Activated CD8-positive, alpha-beta T cell treated with anti-CD3 and anti-CD28 coated beads, Interleukin-2, amount 10 ng/mL, durations not matched to agents 7 days and 5 days (primary cell): Measurements from ENCODE around the gene CFAP221. TPM values are rescaled to one million over a fixed set of nuclear protein-coding genes. Genes with fewer than 3 reads are reported as not detected.
"Not testable (repeated sequence)": the region's sequence is repeated elsewhere in the genome, so short reads cannot be mapped to it uniquely, and the experiment has no call there.

Experiments
- ATAC-seq: fragments of 150-1000 bp; cut with Tn5 transposase; one replicate; pipeline ENCODE4 v1.10.0; 2021; ENCODE audit warnings: moderate library complexity
- CTCF ChIA-PET: fragments of 350-600 bp; sonication (Branson Sonifier 250); formaldehyde crosslinking; loops from one replicate; lab custom pipeline; 2021; ENCODE audit warnings: antibody characterized with exemption; lab: Charles Lee
- POLR2A ChIA-PET: fragments of 350-600 bp; sonication (Branson Sonifier 250); formaldehyde crosslinking; loops from one replicate; lab custom pipeline; 2021; ENCODE audit warnings: antibody characterized with exemption; lab: Charles Lee
- DNase-seq: peaks from one replicate; pipeline ENCODE4 v3.0.0-alpha.2; 2020
- H3K27ac Mint-ChIP-seq: one replicate; pipeline ENCODE4 v1.8.0; 2021; ENCODE audit warnings: mild to moderate bottlenecking, mixed read lengths
- H3K27me3 Mint-ChIP-seq: one replicate; pipeline ENCODE4 v1.8.0; 2021; ENCODE audit warnings: low read depth, mixed read lengths
- H3K36me3 Mint-ChIP-seq: one replicate; pipeline ENCODE4 v1.8.0; 2021; ENCODE audit warnings: low read depth, mixed read lengths
- H3K4me1 Mint-ChIP-seq: one replicate; pipeline ENCODE4 v1.8.0; 2021; ENCODE audit warnings: low read depth, mixed read lengths
- H3K4me3 Mint-ChIP-seq: one replicate; pipeline ENCODE4 v1.8.0; 2021; ENCODE audit warnings: mild to moderate bottlenecking, mixed read lengths
- H3K9me3 Mint-ChIP-seq: one replicate; pipeline ENCODE4 v1.8.0; 2022; ENCODE audit warnings: mixed read lengths; ENCODE audit not compliant: insufficient read depth
- total RNA-seq, 2 experiments: library from RNA; stranded (reverse); gene quantifications; one replicate each; pipeline ENCODE4 v1.2.3, GENCODE V29; 2021

CFAP221 gene
- total RNA-seq, 2 experiments from 2014 or later: not detected

DNA sequence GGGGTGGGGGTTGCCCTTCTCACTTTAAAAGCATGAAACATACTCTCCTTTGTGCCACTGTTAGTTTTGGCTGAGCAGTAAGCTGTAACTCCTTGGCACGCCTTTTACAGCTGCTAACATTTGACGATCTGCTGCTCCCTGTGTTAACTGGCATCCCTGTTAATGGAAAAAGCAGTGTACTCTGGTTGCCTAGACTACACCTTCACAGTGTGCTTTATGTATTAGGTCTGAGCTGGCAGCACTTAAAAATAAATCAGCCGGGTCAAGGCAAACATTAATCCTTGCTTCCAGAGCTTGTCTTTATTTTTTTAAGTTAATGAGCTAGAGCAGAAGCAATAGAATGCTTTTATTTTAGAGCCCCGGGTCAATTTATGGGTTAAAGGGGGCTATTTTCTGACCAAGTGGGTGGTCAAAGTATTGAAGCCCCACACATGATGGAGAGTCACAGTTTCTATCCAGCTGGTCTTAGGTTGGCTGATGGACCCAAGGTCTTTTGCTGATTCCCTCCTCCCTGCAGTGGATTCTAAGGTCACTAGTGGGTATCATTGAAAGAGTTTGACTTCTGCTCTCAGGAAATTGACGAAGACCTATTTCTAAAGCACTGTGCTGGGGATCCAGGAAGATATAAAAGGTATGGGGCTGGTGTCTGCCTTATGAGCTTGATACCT lies 54.5 kb downstream of the CFAP221 start:
- no peaks in the 10 kb centered on the region for H3K4me1 Mint-ChIP-seq
- POLR2A ChIA-PET: no interaction called here
- no peak overlapping the region for H3K4me3 Mint-ChIP-seq
- no peaks in the 10 kb centered on the region for H3K27me3 Mint-ChIP-seq
- no peak for DNase-seq
- ATAC-seq: no peak
- H3K36me3 Mint-ChIP-seq: no peaks in the 10 kb centered on the region
- H3K9me3 Mint-ChIP-seq: no peaks in the 10 kb centered on the region
- CTCF ChIA-PET: no interaction called here
- H3K27ac Mint-ChIP-seq: no peak overlapping the region

- Mint-ChIP-seq H3K27me3 (no peaks in the 10 kb centered on the region), H3K4me1 (no peaks in the 10 kb centered on the region), H3K27ac (no peak overlapping the region), H3K9me3 (no peaks in the 10 kb centered on the region), H3K36me3 (no peaks in the 10 kb centered on the region), H3K4me3 (no peak overlapping the region)
- no peak for ATAC-seq
- POLR2A ChIA-PET: no interaction called here
- CTCF ChIA-PET: no interaction called here
- no peak for DNase-seq
These were observed 55.1 kb downstream of the CFAP221 start for GRCh38 chr2:119599384-119599783.

DNA sequence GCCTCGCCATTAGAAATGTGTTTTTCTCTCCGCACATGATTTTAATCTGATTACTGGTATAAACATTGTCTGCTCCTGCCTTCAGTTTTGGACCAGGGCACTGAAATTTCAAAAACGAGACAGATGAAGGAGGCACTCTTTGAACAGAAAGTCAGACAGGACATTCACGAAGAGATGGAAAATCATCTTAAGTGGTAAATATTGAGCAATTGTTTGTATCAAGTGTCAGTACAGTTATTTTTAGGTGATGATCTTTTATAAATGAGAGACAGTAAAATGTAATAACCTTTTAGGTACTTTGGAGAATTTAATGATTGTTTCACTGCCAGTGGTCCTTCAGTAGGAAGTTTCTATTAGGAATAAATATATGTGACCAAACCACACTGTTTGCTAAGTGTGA lies 60.8 kb downstream of the CFAP221 start:
- no peak overlapping the region for H3K27ac Mint-ChIP-seq
- POLR2A ChIA-PET: no interaction called here
- CTCF ChIA-PET: no interaction called here
- no peaks in the 10 kb centered on the region for H3K4me1 Mint-ChIP-seq
- H3K4me3 Mint-ChIP-seq: no peak overlapping the region
- H3K9me3 Mint-ChIP-seq: no peaks in the 10 kb centered on the region
- DNase-seq (no peak), ATAC-seq (no peak)
- peaks cover 10% of the 10 kb centered on the region for H3K27me3 Mint-ChIP-seq
- no peaks in the 10 kb centered on the region for H3K36me3 Mint-ChIP-seq

DNA sequence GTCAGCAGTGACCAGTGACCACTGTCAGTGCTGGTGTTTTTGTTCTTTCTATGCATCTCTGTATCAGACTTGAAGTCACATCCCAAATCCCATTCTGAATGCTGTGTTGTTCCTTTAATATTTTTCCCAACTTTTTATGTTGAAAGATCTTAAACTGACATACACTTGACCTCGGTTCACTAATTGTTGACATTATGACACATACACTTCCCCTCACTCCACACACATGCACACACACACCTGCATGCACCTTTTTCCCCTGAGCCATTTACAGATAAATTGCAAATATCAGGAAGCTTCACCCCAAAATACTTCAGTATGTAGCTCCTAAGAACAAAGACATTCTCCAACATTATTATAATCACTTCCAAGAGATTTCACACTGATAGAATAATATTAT lies 62.4 kb downstream of the CFAP221 start:
- no peak overlapping the region for H3K4me3 Mint-ChIP-seq
- H3K9me3 Mint-ChIP-seq: no peaks in the 10 kb centered on the region
- CTCF ChIA-PET: no interaction called here
- ATAC-seq (no peak), DNase-seq (no peak)
- no peak overlapping the region for H3K27ac Mint-ChIP-seq
- POLR2A ChIA-PET: interaction anchor here (0.6 kb wide), 1 partner anchor 348 kb away, joined by 3 read pairs; no protein-coding TSS in a partner anchor
- H3K27me3 Mint-ChIP-seq: peaks cover 10% of the 10 kb centered on the region
- no peaks in the 10 kb centered on the region for H3K36me3 Mint-ChIP-seq
- H3K4me1 Mint-ChIP-seq: no peaks in the 10 kb centered on the region

DNA sequence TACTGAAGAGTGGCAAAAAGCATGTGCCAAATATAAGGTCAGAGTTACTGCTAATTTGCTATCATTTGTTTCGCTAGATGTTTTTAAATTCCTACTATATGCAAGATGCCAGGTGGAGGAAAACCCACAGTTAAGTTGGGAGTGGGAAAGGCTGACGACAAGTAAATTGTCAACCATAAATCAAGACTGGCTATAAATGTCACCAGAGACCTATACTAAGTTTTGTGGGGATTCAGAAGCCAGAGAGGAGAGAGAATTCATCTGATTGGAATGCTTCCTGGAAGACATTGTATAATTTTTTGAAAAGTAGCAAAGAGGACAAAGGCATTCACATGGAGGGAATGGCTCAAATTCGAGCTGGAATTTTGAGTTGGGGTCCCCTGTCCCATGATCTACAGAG lies 64.3 kb downstream of the CFAP221 start:
- POLR2A ChIA-PET: no interaction called here
- peaks cover 10% of the 10 kb centered on the region for H3K27me3 Mint-ChIP-seq

GRCh38 chr2:119609337-119609736 lies 65.1 kb downstream of the CFAP221 start:
- CTCF ChIA-PET: no interaction called here
- no peaks in the 10 kb centered on the region for H3K4me1 Mint-ChIP-seq
- H3K27me3 Mint-ChIP-seq: peaks cover 10% of the 10 kb centered on the region
- ATAC-seq: no peak
- no peak for DNase-seq
- no peak overlapping the region for H3K27ac Mint-ChIP-seq
- POLR2A ChIA-PET: no interaction called here
- peaks cover 7% of the 10 kb centered on the region for H3K9me3 Mint-ChIP-seq
- H3K4me3 Mint-ChIP-seq: no peak overlapping the region
- H3K36me3 Mint-ChIP-seq: peaks cover 3% of the 10 kb centered on the region

More for the DNA sequence above, 64.3 kb downstream of the CFAP221 start:
- DNase-seq: no peak
- Mint-ChIP-seq H3K27ac (no peak overlapping the region), H3K4me3 (no peak overlapping the region), H3K36me3 (no peaks in the 10 kb centered on the region), H3K4me1 (no peaks in the 10 kb centered on the region), H3K9me3 (no peaks in the 10 kb centered on the region)
- ATAC-seq: no peak
- CTCF ChIA-PET: no interaction called here

DNA sequence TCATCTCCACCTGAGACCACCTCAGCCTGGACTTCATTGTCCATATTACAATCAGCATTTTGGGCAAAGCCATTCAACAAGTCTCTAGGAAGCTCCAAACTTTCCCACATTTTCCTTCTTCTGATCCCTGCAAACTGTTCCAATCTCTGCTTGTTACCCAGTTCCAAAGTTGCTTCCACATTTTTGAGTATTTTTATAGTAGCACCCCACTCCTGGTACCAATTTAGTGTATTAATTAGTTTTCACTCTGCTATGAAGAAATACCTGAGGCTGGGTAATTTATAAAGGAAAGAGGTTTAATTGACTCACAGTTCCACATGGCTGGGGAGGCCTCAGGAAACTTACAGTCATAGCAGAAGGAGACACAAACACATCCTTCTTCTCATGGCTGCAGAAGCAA lies 69.9 kb downstream of the CFAP221 start:
- H3K27ac Mint-ChIP-seq, H3K4me3 Mint-ChIP-seq, ATAC-seq, POLR2A ChIA-PET, DNase-seq, H3K36me3 Mint-ChIP-seq, H3K4me1 Mint-ChIP-seq, H3K27me3 Mint-ChIP-seq: not testable (repeated sequence)
- H3K9me3 Mint-ChIP-seq: peaks cover 21% of the 10 kb centered on the region
- CTCF ChIA-PET: interaction anchor here (0.7 kb wide), 1 partner anchor 26 kb away, joined by 3 read pairs; no protein-coding TSS in a partner anchor

GRCh38 chr2:119616421-119616820 lies 72.2 kb downstream of the CFAP221 start:
- ATAC-seq: no peak
- POLR2A ChIA-PET: no interaction called here
- CTCF ChIA-PET: no interaction called here
- Mint-ChIP-seq H3K4me1 (no peaks in the 10 kb centered on the region), H3K27me3 (peaks cover 4% of the 10 kb centered on the region), H3K27ac (no peak overlapping the region), H3K9me3 (peaks cover 21% of the 10 kb centered on the region), H3K36me3 (peaks cover 3% of the 10 kb centered on the region), H3K4me3 (no peak overlapping the region)
- DNase-seq: no peak

- Mint-ChIP-seq H3K27me3 (peaks cover 6% of the 10 kb centered on the region), H3K9me3 (peaks cover 21% of the 10 kb centered on the region), H3K4me1 (no peaks in the 10 kb centered on the region), H3K4me3 (no peak overlapping the region), H3K36me3 (peaks cover 3% of the 10 kb centered on the region), H3K27ac (no peak overlapping the region)
- POLR2A ChIA-PET: no interaction called here
- ATAC-seq: no peak
- no peak for DNase-seq
- CTCF ChIA-PET: no interaction called here
These were observed 73.2 kb downstream of the CFAP221 start for GRCh38 chr2:119617455-119617854.

- H3K27ac Mint-ChIP-seq, H3K4me3 Mint-ChIP-seq, CTCF ChIA-PET, H3K4me1 Mint-ChIP-seq, H3K36me3 Mint-ChIP-seq, DNase-seq, ATAC-seq: not testable (repeated sequence)
- POLR2A ChIA-PET: interaction anchor here (0.5 kb wide), 1 partner anchor 160 kb away, joined by 4 read pairs; no protein-coding TSS in a partner anchor
- peaks cover 17% of the 10 kb centered on the region for H3K27me3 Mint-ChIP-seq
- H3K9me3 Mint-ChIP-seq: peaks cover 19% of the 10 kb centered on the region
These were observed 74.5 kb downstream of the CFAP221 start for GRCh38 chr2:119618725-119619124.

GRCh38 chr2:119625226-119625625 lies 81.0 kb downstream of the CFAP221 start:
- no peak for ATAC-seq
- CTCF ChIA-PET: no interaction called here

DNA sequence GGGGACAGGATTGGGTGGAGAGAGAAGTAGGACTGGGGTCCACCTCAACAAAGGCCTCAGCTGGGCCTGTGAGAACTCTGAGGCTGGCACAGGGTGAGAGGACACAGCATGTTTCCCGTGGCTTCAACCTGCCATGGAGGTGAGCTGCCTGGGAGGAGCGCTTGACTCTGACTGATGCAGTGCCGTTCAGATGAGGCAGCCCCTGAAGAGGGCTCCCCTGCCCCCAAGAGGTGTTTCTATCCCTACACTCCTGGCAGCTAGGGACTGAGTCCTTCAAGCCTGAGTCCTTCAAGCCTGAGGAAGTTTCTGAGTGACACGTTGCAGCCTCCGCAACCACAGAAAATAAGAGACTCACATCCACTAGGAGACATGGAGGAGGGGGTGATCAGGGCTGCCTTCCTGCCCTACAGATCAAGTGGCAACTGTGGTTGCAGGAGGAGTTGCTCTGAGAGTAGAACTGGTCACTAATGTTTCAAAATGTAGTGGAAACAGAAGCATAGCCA lies 85.1 kb downstream of the CFAP221 start:
- DNase-seq: no peak
- POLR2A ChIA-PET: no interaction called here
- H3K4me3 Mint-ChIP-seq: no peak overlapping the region
- H3K27me3 Mint-ChIP-seq: peaks cover 17% of the 10 kb centered on the region
- no peaks in the 10 kb centered on the region for H3K4me1 Mint-ChIP-seq
- H3K27ac Mint-ChIP-seq: no peak overlapping the region
- no peaks in the 10 kb centered on the region for H3K9me3 Mint-ChIP-seq
- ATAC-seq: no peak
- no peaks in the 10 kb centered on the region for H3K36me3 Mint-ChIP-seq
- CTCF ChIA-PET: interaction anchor here (1.9 kb wide), 1 partner anchor 12 kb away, joined by 10 read pairs; no protein-coding TSS in a partner anchor

More at GRCh38 chr2:119625226-119625625, 81.0 kb downstream of the CFAP221 start:
- DNase-seq: no peak
- Mint-ChIP-seq H3K4me3 (no peak overlapping the region), H3K27ac (no peak overlapping the region), H3K9me3 (no peaks in the 10 kb centered on the region), H3K36me3 (no peaks in the 10 kb centered on the region), H3K4me1 (no peaks in the 10 kb centered on the region), H3K27me3 (peaks cover 22% of the 10 kb centered on the region)
- POLR2A ChIA-PET: no interaction called here
